ENCODE results near the gene PRMT1.
"Not testable (repeated sequence)": the region's sequence is repeated elsewhere in the genome, so short reads cannot be mapped to it uniquely, and the experiment has no call there.

Gene PRMT1

DNA sequence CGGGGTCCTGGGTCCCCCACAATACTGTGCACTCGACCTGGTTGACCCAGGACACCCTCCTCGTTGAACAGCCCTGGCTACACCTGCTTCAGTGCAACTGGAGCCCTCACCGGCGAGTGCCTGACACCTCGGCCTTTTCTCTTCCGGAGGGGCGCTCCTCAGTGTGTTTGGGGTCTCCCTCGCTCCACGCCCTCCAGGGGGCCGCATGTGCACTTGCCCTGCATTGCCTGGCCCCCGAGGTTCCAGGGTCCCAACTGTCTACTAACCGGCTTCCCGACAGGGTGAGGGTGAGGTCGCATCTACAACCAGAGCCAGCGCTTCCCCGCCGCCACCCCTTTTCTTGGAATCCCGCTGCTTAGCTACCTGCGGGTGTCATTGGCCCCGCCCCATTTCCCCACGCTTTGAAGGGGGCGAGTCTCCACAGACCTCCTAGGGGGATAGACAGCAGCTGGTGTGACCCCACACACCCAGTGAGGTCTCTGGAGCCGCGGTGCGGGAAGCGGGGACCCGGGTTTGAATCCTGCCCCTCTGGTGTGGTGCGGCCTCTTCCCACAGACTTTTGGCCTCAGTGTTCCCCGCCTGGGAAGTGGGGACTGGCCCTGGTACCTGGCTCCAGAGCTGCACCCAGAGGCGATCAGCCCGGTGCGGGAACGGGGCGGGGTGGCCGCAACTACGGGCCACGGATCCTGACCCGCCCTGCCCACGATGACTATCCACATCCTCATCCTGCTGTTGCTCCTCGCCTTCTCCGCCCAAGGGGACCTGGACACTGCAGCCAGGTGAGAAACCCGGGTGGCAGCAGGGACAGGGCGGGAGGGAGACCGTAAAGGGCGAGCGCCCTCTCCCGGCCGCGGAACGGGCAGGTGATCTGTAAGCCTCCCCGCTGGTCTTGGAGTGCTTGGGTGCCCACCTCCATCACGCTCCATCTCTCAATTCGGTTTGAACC lies 12.3 kb downstream of the PRMT1 start, which contains the start of gene ADM5:
Gene ADM5 (plus strand): TSS at position 462 of the 946 bp plus-strand sequence. CDS start 244 bp downstream, at position 706.
- DNase-seq, result no peak

GRCh38 chr19:49690079-49690655 lies 13.1 kb downstream of the PRMT1 start:
- peak; percentile 44 for DNase-seq

DNA sequence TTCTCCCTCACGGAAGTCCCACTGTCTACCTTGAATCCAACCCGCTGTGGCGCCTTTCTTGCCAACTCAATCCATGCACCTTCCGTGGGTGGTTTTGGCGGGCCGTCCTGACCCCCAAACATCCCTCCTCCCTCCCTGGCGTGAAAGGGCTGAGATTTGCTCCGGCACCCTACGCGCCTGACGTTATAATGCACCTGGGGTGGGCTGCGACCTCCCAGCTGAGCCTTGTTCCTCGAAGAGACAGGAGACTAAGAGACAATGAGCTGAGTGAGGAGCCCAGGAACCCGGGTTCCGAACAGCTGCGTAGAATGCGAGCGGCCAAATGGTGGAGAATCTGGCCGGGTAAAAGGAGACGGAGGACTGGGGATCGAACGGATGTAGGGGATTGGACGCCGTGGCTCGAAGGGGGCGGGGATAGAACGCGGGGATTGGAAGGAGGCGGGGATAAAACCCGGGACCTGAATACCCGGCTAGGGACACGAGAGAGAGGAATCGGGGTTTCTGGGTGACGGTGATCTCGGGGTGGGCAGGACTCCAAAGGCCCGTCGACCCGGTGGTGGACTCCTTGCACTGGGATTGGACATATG lies 13.7 kb downstream of the PRMT1 start, which contains the start of gene CPT1C:
Gene CPT1C (plus strand): TSS at position 461 of the 587 bp plus-strand sequence. CDS start 1,137 bp downstream, outside the sequence.
- peak; percentile 89 for DNase-seq

DNA sequence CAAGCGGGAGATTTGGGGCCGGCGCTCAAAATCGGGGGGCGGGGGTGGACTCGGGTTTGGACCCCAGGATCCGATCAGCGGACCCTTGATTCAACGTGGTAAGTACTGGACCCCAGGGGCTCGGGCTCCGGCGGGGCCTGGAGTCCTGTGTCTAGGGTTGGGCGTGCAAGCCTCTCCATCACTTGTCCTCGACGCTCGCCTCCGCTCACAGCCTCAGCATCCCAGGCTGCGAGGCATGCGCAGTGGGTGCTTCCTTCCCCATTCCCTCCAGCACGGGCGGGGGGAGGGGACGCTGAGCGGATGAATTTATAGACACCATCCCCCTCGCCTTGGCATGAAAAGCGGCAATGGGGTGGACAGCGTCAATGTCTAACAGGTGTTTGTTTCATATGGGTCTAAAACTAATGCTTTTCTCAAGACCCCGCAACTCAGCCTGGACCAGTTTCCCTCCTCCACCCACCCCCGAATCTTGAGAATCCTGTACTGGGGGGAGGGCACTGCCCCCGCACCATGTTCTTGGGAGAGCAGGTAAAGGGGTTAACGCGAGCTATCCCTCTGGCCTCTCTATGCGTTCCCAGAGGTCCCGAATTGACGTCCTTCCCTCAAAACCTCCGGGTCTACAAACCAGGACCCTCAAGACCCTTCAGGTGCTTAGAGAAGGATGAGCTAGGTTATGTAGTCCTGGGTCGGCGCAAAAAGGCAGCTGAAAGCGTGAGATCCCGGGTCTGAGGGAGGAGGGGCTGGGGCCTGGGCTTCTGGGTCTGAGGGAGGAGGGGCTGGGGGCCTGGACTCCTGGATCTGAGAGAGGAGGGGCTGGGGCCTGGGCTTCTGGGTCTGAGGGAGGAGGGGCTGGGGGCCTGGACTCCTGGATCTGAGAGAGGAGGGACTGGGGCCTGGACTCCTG lies 14.4 kb downstream of the PRMT1 start:
- DNase-seq, result peak; percentile 84

DNA sequence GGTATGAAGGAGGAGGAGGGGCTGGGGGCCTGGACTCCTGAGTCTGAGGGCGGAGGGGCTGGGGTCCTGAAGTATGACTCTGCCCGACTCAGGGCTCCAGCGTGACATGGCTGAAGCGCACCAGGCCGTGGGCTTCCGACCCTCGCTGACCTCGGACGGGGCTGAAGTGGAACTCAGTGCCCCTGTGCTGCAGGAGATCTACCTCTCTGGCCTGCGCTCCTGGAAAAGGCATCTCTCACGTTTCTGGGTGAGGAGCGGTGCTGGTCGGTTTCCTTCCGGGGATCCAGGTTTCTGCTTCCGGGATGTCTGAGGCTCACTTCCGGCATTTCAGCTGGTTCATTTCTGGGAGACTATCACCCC lies 15.1 kb downstream of the PRMT1 start:
- no peak for DNase-seq

DNA sequence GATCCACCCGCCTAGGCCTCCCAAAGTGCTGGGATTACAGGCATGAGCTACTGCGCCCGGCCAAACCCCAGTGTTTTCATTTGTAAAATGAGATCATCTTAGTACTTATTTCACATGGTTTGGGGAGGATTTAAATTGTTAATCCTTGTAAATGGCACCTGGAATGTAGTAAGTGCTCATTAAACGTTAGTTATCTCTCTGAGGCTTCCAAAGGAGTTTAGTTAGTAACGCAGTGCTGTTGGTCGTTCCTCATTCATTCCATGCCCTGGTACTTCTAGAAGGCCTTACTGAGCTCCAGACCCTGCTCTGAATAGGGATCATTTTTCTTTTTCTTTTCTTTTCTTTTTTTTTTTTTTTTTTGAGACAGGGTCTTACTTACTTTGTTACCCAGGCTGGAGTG lies 19.0 kb downstream of the PRMT1 start:
- DNase-seq, result no peak

DNA sequence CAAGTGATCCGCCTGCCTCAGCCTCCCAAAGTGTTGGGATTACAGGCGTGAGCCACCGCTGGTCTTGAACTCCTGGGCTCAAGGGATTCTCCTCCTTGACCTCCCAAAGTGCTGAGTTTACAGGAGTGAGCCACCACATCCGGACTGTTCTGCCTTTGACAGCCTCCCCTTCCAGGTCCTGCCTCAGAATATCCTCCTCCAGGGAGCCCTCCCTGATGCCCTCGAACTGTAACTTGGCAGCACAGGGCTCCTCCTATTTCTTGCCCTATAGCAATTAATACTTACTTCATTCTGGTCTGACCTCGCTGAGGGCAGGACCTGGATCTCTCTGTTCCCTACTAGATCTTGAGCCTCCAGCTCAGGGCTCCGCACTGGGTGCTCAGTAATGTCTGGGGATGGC lies 19.8 kb downstream of the PRMT1 start:
- DNase-seq, result no peak

DNA sequence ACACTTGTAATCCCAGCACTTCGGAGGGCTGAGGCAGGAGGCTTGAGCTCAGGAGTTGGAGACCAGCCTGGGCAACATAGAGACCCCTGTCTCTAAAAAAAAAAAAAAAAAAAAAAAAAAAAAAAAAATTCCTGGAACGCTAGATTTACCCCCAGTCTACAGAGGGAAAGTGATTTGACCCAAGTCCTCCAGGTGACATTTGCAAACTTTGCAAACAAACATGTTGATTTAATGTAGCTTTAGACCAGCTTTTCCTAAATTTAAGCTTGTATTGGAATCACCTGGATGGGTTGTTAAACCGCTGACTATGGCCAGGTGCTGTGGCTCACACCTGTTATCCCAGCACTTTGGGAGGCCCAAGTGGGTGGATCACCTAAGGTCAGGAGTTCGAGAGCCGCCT lies 22.3 kb downstream of the PRMT1 start:
- DNase-seq, result no peak

GRCh38 chr19:49700563-49700962 lies 23.5 kb downstream of the PRMT1 start:
- no peak for DNase-seq

- DNase-seq, result no peak
These were observed 24.3 kb downstream of the PRMT1 start for GRCh38 chr19:49701271-49701786.

- no peak for DNase-seq
These were observed 28.0 kb downstream of the PRMT1 start for GRCh38 chr19:49704888-49705642.

- no peak for DNase-seq
These were observed 28.8 kb downstream of the PRMT1 start for GRCh38 chr19:49705919-49706318.

DNA sequence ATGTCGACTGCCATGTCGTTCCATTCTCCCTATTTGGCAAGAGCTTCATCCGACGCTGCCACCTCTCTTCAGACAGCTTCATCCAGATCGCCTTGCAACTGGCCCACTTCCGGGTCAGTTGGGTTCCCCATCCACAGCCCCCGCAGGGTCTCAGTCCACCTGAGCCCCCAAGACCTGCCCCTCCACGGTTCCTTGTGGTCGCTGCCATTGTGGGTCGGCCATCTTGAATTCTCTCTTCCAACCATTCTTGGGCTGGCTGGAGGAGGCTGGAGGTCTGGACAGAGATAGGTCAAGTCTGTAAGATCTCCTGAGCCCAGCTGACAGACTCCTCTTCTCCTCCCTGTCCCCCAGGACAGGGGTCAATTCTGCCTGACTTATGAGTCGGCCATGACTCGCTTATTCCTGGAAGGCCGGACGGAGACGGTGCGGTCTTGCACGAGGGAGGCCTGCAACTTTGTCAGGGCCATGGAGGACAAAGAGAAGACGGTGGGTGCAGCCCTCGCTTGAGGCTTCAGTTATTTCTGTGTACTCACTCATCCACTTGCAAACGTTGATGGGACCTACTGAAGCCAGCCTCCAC lies 33.4 kb downstream of the PRMT1 start:
- DNase-seq, result no peak

DNA sequence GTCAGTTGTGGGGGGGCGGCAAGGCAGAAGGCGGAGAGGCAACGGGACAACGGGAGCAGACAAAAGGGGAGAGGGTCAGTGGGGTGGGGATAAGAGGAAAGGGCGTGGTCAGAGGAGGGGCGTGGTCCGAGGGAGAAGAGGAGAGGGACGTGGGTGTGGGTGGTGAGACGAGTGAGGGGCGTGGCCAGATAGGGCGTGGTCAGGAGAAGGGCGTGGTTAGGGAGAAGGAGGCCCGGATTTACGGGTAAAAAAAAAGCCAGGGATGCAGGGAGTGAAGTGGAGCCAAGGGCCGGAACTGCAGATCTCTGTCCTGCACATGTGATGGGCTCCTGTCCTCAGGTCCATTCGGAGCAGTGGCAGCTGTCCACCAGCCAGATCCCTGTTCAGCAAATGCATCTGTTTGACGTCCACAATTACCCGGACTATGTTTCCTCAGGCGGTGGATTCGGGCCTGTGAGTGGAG lies 35.4 kb downstream of the PRMT1 start:
- no peak for DNase-seq

DNA sequence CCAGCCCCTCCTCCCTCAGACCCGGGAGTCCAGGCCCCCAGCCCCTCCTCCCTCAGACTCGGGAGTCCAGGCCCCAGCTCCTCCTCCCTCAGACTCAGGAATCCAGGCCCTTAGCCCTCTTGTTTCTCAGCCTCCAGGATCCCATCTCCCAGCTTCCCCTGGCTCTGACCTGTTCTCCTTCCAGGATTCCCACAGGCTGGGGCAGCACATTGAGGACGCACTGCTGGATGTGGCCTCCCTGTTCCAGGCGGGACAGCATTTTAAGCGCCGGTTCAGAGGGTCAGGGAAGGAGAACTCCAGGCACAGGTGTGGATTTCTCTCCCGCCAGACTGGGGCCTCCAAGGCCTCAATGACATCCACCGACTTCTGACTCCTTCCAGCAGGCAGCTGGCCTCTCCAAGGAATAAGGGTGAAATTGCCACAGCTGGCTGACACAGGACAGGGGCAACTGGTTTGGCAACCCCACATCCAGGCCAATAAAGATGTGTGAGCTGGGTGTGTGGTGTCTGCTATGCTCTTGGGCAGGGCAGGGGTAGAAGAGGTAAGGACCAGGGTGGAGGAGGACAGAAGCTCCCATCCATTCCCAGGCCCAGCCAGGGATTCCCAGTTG lies 36.3 kb downstream of the PRMT1 start:
- no peak for DNase-seq

DNA sequence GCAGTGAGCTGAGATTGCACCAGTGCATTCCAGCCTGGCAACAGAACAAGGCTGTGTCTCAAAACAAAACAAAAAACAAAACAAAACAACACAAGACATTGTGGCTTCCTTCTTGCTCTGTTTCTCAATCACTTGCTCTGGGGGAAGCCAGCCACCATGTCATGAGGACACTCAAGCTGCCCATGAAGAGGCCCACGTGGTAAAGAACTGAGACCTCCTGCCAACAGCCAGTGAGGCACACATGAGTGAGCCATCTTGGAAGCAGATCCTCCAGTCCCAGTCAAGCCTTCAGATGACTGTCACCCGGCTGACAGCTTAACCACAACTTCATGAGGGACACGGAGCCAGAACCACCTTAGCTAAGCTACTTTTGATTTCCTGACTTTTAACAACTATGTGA lies 39.1 kb downstream of the PRMT1 start:
- no peak for DNase-seq

GRCh38 chr19:49718511-49718910 lies 41.4 kb downstream of the PRMT1 start:
- no peak for DNase-seq

GRCh38 chr19:49718991-49719390 lies 41.9 kb downstream of the PRMT1 start:
- no peak for DNase-seq

- DNase-seq, result not testable (repeated sequence)
These were observed 42.3 kb downstream of the PRMT1 start for GRCh38 chr19:49719420-49719819.

DNA sequence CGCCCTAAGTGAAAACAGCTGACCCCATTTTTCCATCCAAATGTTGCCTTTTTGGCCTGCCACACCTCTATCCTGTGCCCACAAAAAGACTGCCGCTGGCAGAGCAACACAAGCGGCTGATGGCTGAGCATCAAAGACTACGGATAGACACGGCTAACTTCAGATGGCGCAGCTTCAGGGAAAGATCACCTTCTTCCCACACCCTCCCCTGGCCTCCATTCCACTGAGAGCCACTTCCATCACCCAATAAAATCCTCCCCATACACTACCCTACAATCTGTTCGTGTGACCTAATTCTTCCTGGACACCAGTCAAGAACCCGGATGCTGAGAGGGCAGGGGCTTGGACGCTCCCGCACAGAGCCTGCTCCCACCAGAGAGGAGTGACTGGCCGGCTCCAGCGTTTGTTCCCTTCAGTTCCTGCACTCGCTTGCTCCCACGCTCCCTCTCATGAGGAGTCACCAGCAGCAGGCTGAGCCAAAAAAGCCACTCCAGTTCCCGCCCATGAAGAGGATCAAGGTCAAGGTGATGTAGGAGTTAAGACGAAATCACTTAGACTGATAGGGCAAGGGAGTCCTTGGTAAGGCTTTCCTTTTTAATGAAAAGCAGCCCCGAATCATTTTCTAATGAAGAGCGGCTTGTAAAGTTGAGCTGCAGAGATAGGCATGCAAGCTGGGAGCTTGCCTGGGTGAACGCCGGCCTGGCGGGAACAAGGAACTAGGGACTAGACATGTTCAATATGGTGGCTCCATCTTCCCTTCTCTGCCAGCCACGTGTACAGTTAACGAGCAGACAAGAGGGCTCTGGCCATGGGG lies 50.4 kb downstream of the PRMT1 start:
- DNase-seq, result no peak
